Stromal cell of bone marrow (primary cell): ENCODE data around the gene DRAXIN.

Experiments used
- DNase-seq: peaks from one replicate; pipeline ENCODE4 v3.0.0-alpha.2; 2012; ENCODE audit warnings: low read depth

DRAXIN gene

DNA sequence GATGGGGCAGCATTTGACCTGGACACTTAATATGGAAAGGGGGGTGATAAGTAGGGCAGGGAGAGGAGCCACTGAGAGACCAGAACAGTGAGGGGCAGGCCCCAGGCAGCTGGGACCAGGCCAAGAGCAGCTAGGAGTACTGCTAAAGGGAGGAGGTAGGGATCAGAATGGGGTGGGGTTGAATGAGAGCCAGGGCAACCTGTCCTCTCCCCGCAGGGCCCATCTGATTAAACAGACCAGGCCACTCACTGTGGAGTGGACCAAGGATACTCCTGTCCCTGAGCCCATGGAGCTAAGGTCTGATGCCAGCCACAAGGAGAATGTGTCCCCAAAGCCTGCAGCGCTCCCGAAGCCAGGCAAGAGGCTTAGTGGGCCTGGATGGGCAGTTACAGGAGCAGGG, 72.6 kb downstream of the DRAXIN start:
- no peak for DNase-seq

DNA sequence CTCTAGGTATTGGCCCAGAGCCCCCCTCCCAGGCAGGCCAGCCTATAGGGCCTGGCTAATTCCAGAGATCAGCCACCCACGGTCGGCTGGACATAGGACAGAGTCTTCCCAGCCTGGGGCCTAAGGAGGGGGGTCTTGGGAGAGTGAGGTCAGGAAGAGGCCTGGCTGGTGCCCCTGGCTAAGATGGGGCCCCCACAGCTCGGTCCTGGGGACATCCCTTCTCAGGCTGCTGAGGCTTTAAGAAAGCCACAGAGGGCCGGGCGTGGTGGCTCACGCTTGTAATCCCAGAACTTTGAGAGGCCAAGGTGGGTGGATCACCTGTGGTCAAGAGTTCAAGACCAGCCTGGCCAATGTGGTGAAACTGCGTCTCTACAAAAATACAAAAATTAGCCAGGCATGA, 73.0 kb downstream of the DRAXIN start:
- no peak for DNase-seq

GRCh38 chr1:11765661-11766428, 74.3 kb downstream of the DRAXIN start:
- DNase-seq, result no peak

GRCh38 chr1:11766429-11766776, 74.9 kb downstream of the DRAXIN start:
- DNase-seq, result no peak

- DNase-seq, result no peak
Observed at GRCh38 chr1:11767922-11768704, 76.6 kb downstream of the DRAXIN start.

DNA sequence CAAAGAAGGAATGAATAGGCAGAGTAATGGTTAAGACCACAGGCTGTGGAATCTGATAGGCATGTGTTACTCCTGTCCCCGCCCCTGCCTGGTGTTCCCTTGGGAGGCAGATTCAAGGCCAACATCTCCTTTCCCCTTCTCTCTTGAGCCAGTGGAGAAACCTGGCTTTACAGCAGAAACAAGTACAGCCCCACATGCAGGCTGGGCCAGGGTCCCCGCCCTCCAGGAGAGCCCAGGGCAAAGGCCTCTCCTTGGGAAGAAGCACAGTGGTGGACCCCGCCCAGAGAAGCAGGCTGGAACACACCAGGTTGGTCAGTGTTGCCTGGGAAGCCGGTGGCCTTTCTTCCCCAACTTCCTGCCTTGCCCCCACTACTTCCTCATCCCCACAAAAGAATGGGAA, 77.3 kb downstream of the DRAXIN start:
- DNase-seq, result no peak

DNA sequence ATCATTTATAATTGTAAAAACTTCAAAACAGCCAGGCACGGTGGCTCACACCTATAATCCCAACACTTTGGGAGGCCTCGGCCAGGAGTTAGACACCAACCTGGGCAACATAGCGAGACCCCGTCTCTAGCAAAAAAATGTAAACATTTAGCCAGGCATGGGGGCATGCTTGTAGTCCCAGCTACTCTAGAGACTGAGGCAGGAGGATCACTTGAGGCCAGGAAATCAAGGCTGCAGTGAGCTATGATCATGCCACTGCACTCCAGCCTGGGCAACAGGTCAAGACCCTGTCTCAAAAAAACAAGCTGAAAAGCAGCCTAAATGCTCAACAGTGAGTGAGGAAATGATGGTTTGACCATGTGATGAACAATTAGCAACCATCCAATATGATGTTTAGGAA, 77.8 kb downstream of the DRAXIN start:
- DNase-seq, result no peak

DNA sequence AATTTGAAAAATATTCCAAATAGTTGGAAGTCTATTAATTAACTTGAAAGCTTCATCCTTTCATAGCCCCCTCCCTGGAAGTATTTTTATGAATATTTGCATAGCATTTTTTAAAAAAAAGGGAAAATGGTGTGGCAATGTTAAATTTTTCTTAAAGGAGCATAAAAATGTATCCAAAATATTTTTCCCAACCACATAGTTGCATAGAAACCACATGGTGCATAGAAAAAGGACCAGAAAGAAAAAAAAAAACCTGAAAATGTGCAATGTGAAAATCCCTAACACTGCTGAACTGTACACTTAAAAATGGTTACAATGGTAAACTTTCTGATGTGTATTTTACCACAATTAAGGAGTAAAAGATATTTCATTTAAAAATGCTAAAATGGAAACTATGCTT, 78.5 kb downstream of the DRAXIN start:
- no peak for DNase-seq

DNA sequence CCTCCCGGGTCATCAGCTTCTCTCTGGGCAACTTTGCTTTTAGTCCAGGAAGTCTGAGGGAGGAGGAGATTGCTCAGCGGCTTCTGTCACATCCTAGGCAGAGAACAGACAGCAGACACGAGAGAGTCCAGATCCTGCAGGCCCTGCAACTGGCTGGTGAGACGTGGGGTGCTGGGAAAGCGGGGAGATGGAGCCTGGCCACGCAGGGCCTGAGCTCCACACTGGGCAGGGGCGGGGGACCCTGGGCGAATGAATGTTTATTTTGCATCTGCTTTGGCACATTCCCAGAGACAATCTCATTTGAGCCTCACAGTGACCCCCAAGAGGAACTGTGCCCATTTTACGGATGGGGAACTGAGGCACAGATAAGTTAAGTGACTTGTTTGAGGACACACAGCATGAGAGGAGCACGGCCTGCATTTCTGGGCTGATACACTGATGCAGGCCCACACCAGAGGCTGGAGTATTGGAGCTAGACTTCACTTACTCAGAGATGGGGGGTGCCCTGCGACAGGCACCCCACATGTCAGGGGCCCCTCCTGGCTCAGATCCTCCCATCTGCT, 80.1 kb downstream of the DRAXIN start:
- no peak for DNase-seq

DNA sequence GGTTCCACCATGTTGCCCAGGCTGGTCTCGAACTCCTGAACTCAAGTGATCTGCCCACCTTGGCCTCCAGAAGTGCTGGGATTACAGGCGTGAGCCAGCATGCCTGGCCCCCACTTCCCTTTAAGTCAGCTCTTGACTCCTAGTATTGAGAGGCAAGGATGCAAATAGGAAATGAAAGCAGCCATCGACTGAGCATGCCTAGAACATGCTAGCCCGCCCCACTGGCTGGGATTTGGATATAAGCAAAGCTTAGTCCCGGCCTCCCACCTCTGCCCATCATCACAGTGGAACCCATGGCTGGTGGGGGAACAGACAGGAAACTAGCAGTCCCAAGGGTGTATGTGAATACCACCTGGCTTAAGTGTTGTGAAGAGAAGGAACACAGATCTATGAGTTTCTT, 80.9 kb downstream of the DRAXIN start:
- no peak for DNase-seq

GRCh38 chr1:11774753-11775152, 83.2 kb downstream of the DRAXIN start:
- DNase-seq, result no peak
